NCI-H748 (cell line): ENCODE data around the gene AMN.

Source experiments
- DNase-seq: peaks from one replicate; lab custom pipeline; 2025; ENCODE audit not compliant: unreplicated experiment; lab: John Stamatoyannopoulos, UW

The AMN gene

GRCh38 chr14:102943454-102943853 lies 21.0 kb downstream of the AMN start:
- DNase-seq, result no peak

- no peak for DNase-seq
Measured at GRCh38 chr14:102943979-102944378, 21.5 kb downstream of the AMN start.

- DNase-seq, result no peak
Measured at GRCh38 chr14:102944448-102945330, 22.2 kb downstream of the AMN start.

GRCh38 chr14:102945346-102946130 lies 23.1 kb downstream of the AMN start:
- DNase-seq, result no peak

- no peak for DNase-seq
Measured at GRCh38 chr14:102947321-102948103, 25.0 kb downstream of the AMN start.

- no peak for DNase-seq
Measured at GRCh38 chr14:102948698-102949061, 26.2 kb downstream of the AMN start.

GRCh38 chr14:102949062-102949800 lies 26.8 kb downstream of the AMN start:
- no peak for DNase-seq

GRCh38 chr14:102949801-102950451 lies 27.5 kb downstream of the AMN start:
- DNase-seq, result no peak

- DNase-seq, result no peak
Measured at GRCh38 chr14:102951034-102951433, 28.6 kb downstream of the AMN start.

GRCh38 chr14:102951799-102952198 lies 29.3 kb downstream of the AMN start:
- DNase-seq, result no peak

GRCh38 chr14:102952276-102952675 lies 29.8 kb downstream of the AMN start:
- no peak for DNase-seq

- no peak for DNase-seq
Measured at GRCh38 chr14:102953100-102953499, 30.6 kb downstream of the AMN start.

- DNase-seq, result no peak
Measured at GRCh38 chr14:102954081-102954789, 31.8 kb downstream of the AMN start.

- no peak for DNase-seq
Measured at GRCh38 chr14:102955636-102956408, 33.4 kb downstream of the AMN start.

GRCh38 chr14:102957222-102957621 lies 34.8 kb downstream of the AMN start:
- DNase-seq, result no peak

- no peak for DNase-seq
Measured at GRCh38 chr14:102958461-102958860, 36.0 kb downstream of the AMN start.

GRCh38 chr14:102962111-102962627 lies 39.7 kb downstream of the AMN start:
- DNase-seq, result no peak

- DNase-seq, result no peak
Measured at GRCh38 chr14:102964152-102964730, 41.8 kb downstream of the AMN start.
